Osteocyte (in vitro differentiated cells): ENCODE measurements around the gene ROR2. TPM values are rescaled to one million over a fixed set of nuclear protein-coding genes. Genes with fewer than 3 reads are reported as not detected.

Source experiments
- DNase-seq: peaks from one replicate; pipeline ENCODE4 v3.0.0; 2021; ENCODE audit warnings: mixed read lengths; ENCODE audit not compliant: unreplicated experiment; ENCODE audit errors: extremely low spot score
- H3K27ac Mint-ChIP-seq: one replicate; pipeline ENCODE4 v1.8.0; 2021; ENCODE audit warnings: mild to moderate bottlenecking, mixed read lengths; ENCODE audit not compliant: unreplicated experiment
- H3K27me3 Mint-ChIP-seq: one replicate; pipeline ENCODE4 v1.8.0; 2021; ENCODE audit warnings: mixed read lengths; ENCODE audit not compliant: unreplicated experiment
- H3K36me3 Mint-ChIP-seq: one replicate; pipeline ENCODE4 v1.8.0; 2021; ENCODE audit warnings: mixed read lengths; ENCODE audit not compliant: unreplicated experiment
- H3K4me1 Mint-ChIP-seq: one replicate; pipeline ENCODE4 v1.8.0; 2021; ENCODE audit warnings: mixed read lengths; ENCODE audit not compliant: unreplicated experiment
- H3K4me3 Mint-ChIP-seq: one replicate; pipeline ENCODE4 v1.8.0; 2021; ENCODE audit warnings: mild to moderate bottlenecking, moderate library complexity, mixed read lengths; ENCODE audit not compliant: unreplicated experiment
- H3K9me3 Mint-ChIP-seq: one replicate; pipeline ENCODE4 v1.8.0; 2021; ENCODE audit warnings: mixed read lengths; ENCODE audit not compliant: unreplicated experiment
- CTCF ChIP-seq: fragments of 200-600 bp; sonication (generic); IDR thresholded peaks from 2 replicates; pipeline ENCODE4 v1.5.0; 2021; ENCODE audit warnings: antibody characterized with exemption, mild to moderate bottlenecking, moderate library complexity
- total RNA-seq: library from RNA; stranded (reverse); gene quantifications from 2 replicates; pipeline ENCODE4 v1.2.1, GENCODE V29; 2021

The ROR2 gene
- total RNA-seq, 1 donor from 2014 or later: 48.2 TPM

- peak; percentile 53 for DNase-seq
- no peaks in the 10 kb centered on the region for H3K9me3 Mint-ChIP-seq
- H3K27ac Mint-ChIP-seq: peak overlapping the region; percentile 23
- no peak overlapping the region for H3K4me3 Mint-ChIP-seq
- no peak for TF ChIP-seq CTCF
- H3K36me3 Mint-ChIP-seq: peaks cover 14% of the 10 kb centered on the region
- H3K27me3 Mint-ChIP-seq: no peaks in the 10 kb centered on the region
- H3K4me1 Mint-ChIP-seq: peaks cover 36% of the 10 kb centered on the region
Measured at GRCh38 chr9:91778031-91778430, 172.0 kb downstream of the ROR2 start.

GRCh38 chr9:91777292-91777830 is 172.7 kb downstream of the ROR2 start:
- Mint-ChIP-seq H3K9me3 (no peaks in the 10 kb centered on the region), H3K27me3 (no peaks in the 10 kb centered on the region), H3K27ac (peak overlapping the region; percentile 23), H3K4me3 (no peak overlapping the region), H3K36me3 (peaks cover 11% of the 10 kb centered on the region), H3K4me1 (peaks cover 41% of the 10 kb centered on the region)
- no peak for TF ChIP-seq CTCF
- no peak for DNase-seq

- Mint-ChIP-seq H3K27ac (peak overlapping the region; percentile 21), H3K4me1 (peaks cover 45% of the 10 kb centered on the region), H3K27me3 (no peaks in the 10 kb centered on the region), H3K9me3 (no peaks in the 10 kb centered on the region), H3K4me3 (no peak overlapping the region), H3K36me3 (peaks cover 10% of the 10 kb centered on the region)
- TF ChIP-seq CTCF: no peak
- DNase-seq: no peak
Measured at GRCh38 chr9:91776409-91777291, 173.4 kb downstream of the ROR2 start.

- Mint-ChIP-seq H3K27me3 (no peaks in the 10 kb centered on the region), H3K36me3 (peaks cover 10% of the 10 kb centered on the region), H3K4me3 (no peak overlapping the region), H3K4me1 (peaks cover 55% of the 10 kb centered on the region), H3K9me3 (no peaks in the 10 kb centered on the region), H3K27ac (no peak overlapping the region)
- TF ChIP-seq CTCF: no peak
- no peak for DNase-seq
Measured at GRCh38 chr9:91775708-91776028, 174.4 kb downstream of the ROR2 start.

- DNase-seq: no peak
- Mint-ChIP-seq H3K36me3 (peaks cover 10% of the 10 kb centered on the region), H3K27me3 (no peaks in the 10 kb centered on the region), H3K4me3 (no peak overlapping the region), H3K27ac (no peak overlapping the region), H3K9me3 (no peaks in the 10 kb centered on the region), H3K4me1 (peaks cover 60% of the 10 kb centered on the region)
- TF ChIP-seq CTCF: peak; percentile 85
Measured at GRCh38 chr9:91775011-91775707, 174.9 kb downstream of the ROR2 start.
